KG1 (cell line): ENCODE measurements around the gene CATSPERZ.

Experiments used
- DNase-seq: peaks from one replicate; lab custom pipeline; 2025; lab: John Stamatoyannopoulos, UW

The CATSPERZ gene

DNA sequence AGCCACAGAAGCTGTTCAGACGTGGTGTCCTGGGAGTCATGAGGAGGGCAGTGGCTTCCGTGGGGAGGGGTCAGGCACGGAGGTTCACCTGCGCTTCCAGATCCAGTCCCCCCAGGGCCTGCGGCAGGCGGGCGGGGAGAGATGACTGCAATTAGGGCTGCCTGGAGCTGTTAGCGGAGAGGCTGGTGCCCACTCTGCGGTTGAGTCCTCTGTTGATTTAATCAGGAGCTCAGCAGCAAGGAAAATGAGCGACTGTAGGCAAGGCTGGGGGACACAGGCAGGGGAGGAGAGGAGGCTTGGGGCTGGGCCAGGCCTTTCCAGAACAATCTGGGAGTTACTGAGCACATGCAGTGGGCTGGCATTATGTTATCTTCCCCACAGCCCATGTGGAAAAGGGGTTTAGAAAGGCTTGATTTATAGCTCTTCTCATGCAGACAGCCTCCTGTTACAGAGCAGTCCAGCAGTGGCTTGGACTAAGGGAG, 35.7 kb upstream of the CATSPERZ start:
- DNase-seq, result no peak

- DNase-seq, result no peak
Measured at GRCh38 chr11:64265176-64266160, 34.7 kb upstream of the CATSPERZ start.

DNA sequence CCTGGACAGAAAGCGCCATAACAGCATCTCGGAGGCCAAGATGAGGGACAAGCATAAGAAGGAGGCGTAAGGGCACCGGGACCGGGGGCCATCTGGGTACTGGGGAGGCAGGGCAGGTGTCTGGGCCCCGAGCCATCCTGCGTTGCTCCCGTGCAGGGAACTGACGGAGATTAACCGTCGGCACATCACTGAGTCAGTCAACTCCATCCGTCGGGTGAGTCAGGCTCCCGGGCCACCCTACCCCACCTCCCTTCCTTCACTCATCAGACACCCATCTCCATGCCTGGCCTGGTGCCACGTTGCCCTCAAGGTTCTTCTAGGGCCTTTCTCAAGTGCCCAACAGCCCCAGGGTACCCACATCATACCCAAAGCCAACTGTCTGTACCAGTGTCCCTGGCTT, 33.8 kb upstream of the CATSPERZ start:
- no peak for DNase-seq

DNA sequence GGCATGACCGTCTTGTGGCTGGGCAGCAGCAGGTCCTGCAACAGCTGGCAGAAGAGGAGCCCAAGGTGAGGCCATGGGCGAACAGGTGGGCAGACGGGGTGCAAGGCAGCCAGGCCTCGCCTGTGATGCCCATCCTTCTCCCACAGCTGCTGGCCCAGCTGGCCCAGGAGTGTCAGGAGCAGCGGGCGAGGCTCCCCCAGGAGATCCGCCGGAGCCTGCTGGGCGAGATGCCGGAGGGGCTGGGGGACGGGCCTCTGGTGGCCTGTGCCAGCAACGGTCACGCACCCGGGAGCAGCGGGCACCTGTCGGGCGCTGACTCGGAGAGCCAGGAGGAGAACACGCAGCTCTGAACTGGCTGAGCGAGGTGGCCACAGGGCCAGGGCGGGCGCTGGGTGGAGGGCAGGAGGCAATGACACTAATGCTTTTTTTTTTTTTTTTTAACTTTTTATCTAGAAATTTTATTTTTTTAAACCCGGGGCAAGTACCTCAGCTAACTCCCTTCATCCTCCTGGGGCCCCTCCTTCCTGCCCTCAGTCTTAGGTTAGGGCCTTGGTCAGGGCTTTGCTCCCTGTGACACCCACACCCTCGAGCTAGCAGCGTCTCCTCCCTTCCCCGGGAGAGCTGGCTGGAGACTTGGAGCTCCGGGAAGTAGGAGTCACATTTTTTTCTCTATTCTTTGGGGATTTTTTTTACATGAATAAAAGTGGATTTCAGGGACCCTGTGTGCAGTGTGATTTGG, 32.8 kb upstream of the CATSPERZ start:
- no peak for DNase-seq

DNA sequence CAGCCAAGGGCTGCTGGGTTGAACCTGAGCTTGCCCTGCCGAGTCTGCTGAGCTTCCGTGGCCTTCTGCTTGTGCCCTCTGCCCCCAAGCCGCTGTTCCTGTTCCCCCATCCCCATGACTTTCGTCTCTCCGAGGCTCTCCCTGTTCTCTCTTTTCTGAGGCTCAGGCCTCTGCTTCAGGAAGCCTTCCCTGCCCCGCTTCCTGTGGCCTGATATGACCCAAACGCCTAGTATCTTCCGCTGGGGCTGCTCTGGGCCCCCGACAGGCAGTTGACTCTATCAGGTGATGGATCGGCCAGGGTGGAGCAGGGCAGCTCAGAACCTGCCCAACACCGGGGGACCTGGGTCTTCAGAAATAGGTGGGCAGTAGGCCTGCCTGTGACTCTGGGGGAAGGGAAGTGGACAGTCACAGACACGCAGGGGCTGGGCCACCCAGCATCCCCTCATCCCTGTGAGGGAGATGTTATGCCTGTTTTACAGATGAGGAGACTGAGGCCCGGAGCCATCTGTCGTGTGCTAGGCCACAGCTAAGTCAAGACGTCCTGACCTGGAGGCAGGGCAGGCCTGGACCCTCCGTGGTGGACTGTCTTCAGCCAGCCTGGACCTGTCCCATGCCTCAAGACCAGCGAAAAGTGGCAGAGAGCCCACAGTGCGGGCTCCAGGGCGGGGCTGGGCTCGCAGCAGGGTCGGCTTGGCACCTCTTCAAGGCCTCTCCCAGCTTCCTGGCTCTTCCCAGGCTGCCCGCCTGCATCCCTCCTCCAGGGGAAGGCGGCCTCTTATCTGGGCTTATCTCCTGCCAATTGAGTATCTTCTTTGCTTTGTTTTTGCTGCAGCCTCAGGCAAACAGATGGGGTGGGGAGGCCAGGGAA, 31.9 kb upstream of the CATSPERZ start:
- no peak for DNase-seq

DNA sequence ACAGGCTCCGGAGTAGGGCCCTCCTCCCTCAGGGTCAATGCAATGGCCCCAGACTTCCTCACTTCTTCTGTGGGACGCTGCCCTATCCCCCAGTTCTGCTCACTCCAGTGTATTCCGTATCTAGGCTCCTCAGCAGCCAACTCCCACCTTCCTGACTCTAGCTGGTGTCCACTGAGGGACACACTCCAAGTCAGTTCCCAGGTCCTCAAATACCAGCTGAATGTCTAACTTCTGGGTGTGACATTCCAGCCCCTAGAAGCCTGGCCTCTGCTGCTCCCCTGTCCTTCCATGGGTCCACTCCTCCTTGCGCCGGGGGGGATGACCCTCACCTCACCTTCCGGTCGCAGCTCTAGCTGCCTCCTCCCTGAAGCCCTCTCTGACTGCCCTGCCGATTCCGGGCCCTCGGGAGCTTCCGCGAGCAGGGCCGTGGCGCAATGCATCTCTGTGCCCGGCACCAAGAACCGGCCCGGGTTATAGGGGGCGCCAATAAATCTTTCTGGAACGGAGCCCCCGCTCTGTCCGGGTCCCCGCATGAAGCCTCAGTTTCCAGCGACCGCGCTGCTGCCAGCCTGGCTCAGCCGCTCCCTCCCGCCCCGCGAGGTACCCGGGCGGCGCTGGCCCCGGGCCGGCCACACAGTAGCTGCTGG, 31.1 kb upstream of the CATSPERZ start:
- no peak for DNase-seq

GRCh38 chr11:64269540-64270220, 30.5 kb upstream of the CATSPERZ start:
- DNase-seq, result peak; percentile 99

GRCh38 chr11:64275031-64275800, 24.9 kb upstream of the CATSPERZ start:
- DNase-seq, result no peak

DNA sequence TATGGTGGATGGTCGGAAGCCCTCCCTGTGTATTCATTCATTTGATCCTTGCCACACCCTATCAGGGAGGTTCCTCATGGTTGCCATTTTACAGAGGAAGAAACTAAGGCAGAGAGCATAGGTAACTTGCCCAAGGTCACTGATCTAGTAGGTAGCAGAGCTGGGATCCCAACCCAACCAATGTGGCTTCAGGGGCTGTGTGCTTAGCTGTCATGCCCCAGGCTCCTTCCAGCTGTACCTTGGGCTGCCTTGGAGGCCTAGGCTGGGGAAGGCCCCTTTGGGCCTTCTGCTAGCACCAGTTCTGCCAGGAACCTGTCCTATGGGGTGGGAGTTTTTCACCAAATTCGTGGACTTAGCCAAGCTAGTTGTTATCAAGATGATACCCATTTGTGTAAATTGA, 24.3 kb upstream of the CATSPERZ start:
- DNase-seq, result no peak

DNA sequence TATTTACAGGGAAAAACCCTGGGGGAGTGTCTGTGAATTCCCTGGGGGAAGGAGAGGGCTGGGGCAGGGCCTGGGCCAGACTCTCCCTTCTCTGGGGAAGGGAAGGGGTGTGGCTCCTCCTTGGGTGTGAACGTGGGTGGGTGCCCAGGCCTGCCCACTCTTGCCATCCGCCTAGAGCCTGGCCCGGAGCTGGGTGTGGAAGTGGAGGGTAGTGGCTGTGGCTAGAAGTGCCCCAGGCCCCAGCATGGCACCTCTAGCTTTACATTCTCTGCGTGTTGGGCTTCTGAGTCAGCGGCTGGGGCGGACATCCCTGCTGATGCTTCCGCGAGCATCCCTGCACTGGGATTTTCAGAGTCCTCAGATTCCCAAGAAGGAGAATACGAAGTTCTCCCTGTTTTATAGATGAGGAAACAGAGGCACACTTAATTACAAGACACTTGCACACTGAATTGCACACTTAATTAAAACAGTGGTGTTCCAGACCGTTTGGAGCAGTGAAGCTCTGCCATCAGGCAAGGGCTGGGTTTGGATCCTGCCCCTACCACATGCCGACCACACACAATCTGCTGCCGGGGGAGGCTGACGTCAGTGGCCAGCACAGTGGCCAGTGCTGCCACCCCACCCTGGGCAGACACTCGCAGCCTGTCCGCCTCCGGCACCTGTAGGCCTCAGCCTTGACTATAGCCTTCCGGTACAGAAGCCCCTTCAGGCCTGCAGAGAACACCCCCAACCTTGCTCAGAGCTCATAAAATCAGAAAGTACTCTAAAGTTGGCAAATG, 23.3 kb upstream of the CATSPERZ start:
- no peak for DNase-seq

- no peak for DNase-seq
Measured at GRCh38 chr11:64278576-64279190, 21.5 kb upstream of the CATSPERZ start.

GRCh38 chr11:64281957-64282770, 18.0 kb upstream of the CATSPERZ start:
- no peak for DNase-seq

DNA sequence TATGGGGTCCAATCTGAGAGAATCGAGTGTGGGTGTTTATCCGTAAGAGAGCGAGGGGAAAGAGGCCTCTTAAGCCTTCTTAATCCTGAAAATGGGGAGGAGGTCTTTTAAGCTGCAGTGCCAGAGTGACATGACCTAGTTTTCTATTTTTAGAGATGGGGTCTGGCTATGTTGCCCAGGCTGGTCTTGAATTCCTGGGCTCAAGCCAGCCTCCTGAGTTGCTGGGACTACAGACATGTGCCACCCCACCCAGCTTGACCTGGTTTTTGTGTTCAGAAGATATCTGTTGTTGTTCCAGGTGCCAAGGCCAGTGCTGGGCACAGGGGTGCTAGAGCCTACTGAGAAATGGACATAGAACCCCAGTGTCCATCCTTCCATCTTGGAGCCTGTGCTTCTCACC, 17.1 kb upstream of the CATSPERZ start:
- DNase-seq, result no peak

DNA sequence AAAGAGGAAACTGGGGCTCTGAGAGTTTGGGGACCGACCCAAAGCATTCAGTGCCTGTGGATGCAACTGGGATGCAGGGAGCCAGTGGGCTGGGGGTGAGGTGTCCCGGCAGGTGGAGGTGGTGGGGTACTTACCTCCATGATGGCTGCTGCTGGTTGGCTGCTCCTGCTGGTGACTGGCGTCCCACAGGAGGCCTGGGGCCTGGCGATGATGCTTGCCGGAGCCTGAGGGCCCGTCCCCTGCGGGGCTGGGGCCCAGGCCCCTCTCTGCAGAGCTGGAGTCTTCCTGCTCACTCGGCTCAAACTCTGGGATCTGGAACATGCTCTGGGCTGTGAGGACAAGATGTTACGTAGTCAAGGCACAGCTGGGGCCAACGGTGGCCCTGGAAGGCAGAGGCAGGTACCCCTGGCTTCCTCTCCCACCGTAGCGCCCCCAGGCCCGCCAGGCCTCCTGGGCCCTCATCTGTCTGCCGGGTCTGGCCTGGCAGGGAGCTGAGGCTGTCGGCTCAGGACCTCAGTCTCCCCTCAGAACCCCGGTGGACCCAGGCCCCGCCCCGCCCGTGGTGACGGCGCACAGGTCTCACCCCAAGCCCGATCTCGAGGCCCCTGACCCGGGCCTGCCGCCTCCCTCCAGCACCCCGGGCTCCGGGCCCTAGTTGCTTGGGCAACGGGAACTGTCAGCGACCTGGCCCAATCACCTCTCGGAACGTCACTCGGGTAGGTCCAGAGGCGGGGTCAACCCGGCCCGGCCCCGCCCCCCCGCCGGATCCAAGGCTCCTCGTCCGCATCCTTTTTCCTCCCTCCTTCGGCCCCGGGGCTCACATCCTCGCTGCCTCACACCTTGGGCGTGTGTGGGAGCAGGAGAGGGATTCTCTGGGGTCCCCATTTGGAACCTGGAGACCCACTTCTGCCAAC, 15.9 kb upstream of the CATSPERZ start, which contains the start of gene BAD:
Gene BAD, minus strand, starts transcription at position 618 of the 914 bp plus-strand sequence. Its CDS starts 297 bp downstream, at position 321.
- DNase-seq, result peak; percentile 97

GRCh38 chr11:64284962-64285884, 14.9 kb upstream of the CATSPERZ start, which contains the start of gene GPR137:
TSS of gene GPR137 (plus strand) at chr11:64285848. CDS start at chr11:64286525, 677 bp downstream.
- DNase-seq, result peak; percentile 99
